Activated CD8-positive, alpha-beta memory T cell treated with anti-CD3 and anti-CD28 coated beads for 48 hours (primary cell): Measurements from ENCODE around the gene TBXA2R.
A peak's percentile ranks its signal among the peaks of the same experiment; 100 is the strongest.
"Not testable (repeated sequence)": the region's sequence is repeated elsewhere in the genome, so short reads cannot be mapped to it uniquely, and the experiment has no call there.

ENCODE experiments used
- DNase-seq, 3 experiments: peaks; one replicate each; pipeline ENCODE4 v3.0.0-alpha.2; 2020; ENCODE audit warnings: low read depth in 2 of 3, low spot score in 2 of 3

The TBXA2R gene

GRCh38 chr19:3584036-3584802, 22.5 kb downstream of the TBXA2R start:
- DNase-seq = not testable (repeated sequence)

DNA sequence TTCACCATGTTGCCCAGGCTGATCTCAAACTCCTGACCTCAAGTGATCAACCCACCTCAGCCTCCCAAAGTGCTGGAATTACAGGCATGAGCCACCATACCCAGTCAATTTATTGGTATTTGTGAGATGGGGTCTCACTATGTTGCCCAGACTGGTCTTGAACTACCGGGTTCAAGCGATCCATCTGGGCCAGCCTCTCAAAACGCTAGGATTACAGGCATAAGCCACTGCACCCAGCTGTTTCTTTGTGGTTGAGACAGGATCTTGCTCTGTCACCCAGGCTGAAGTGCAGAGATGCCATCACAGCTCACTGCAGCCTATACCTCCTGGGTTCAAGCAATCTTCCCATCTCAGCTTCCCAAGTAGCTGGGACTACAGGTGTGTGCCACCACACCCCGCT, 24.9 kb downstream of the TBXA2R start:
- not testable (repeated sequence) for DNase-seq

- DNase-seq = no peak
Observed at GRCh38 chr19:3580156-3580934, 26.3 kb downstream of the TBXA2R start.

GRCh38 chr19:3578390-3578789, 28.3 kb downstream of the TBXA2R start:
- no peak for DNase-seq

- no peak for DNase-seq
Observed at GRCh38 chr19:3577723-3578344, 28.8 kb downstream of the TBXA2R start.

DNA sequence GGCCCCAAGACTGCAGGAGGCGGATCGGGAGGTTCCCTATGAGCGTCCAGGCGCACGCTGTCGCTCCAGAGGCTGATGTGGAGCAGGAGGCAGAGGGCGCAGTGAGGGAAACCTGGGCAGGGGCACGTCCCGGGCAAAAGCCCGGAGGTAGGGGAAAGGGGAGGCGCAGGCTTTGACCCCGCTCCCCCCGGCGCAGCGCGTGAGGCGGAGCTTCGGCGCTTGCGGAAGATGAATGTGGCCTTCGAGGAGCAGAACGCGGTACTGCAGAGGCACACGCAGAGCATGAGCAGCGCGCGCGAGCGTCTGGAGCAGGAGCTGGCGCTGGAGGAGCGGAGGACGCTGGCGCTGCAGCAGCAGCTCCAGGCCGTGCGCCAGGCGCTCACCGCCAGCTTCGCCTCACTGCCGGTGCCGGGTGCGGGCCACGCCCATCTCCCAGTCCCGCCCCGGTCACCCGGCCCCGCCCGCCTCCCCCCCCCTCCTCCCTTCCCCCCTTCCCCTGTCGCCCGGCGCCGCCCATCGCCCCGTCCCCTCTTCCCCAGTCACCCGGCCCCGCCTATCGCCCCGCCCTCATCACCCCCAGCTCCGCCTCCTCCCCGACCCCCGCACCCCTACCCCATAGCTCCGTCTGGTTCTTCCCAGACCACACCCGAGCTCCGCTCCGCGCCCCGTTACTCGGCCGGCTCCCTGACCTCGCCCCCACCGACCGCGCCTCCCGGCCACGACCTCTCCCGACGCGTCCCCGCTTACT, 29.8 kb downstream of the TBXA2R start:
- DNase-seq = no peak

DNA sequence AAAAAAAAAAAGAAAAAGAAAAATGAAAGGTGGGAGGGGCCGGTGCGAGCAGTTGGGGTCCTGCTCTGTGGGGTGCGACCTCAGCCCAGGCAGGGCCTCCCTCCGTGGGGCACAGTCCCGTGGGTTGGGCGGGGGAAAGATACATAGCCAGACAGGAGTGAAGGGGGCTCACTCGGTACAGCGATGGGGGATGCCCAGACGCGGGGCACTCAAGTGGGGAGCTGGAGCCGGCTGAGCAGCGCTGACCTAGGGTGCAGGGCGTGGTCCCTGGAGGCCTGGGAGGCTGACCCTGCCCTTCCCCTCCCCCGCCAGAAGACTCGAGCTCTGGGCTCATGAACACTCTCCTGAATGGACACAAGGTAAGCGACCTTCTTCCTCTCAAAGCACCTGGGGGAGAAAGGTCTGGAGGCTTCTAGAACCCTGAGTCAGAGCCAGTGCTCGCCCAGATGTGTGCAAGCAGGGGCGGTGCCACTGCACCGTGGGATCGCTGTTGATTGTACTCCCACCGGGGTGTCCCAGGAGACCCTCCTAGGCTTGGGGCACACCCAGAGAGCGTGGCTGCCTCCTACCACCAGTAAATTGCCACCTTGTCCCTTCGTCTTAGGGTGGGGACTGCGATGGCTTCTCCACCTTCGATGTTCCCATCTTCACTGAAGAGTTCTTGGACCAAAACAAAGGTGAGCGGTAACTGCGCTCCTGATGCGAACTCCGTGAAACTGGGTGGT, 30.6 kb downstream of the TBXA2R start:
- DNase-seq = no peak

GRCh38 chr19:3575260-3575741, 31.4 kb downstream of the TBXA2R start:
- DNase-seq = no peak

GRCh38 chr19:3573858-3574637, 32.6 kb downstream of the TBXA2R start:
- DNase-seq = peak; percentile 74 to 91 (median 80)

GRCh38 chr19:3573162-3573857, 33.4 kb downstream of the TBXA2R start:
- DNase-seq = no peak

DNA sequence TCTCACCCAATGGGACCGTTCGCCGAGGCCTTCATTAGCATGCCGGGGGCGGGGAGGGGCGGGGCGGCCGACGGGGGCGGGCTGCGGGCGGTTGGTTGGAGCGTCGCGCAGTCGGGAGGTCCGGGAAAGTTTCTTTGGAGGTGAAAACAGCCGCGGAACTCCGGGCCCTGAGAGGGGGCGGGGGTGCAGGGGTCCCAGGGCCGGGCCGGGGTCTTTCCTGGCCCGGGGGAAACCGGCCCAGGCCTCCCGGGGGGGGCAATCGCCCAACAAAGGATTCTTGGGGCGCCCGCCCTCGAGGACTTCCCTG, 33.9 kb downstream of the TBXA2R start, which contains the start of gene HMG20B:
TSS of gene HMG20B (plus strand) at position 90 of the 307 bp plus-strand sequence. CDS start 366 bp downstream, outside the sequence.
- no peak for DNase-seq

- peak; percentile 91 to 99 (median 97) for DNase-seq
Observed at GRCh38 chr19:3572132-3572854, 34.4 kb downstream of the TBXA2R start.

DNA sequence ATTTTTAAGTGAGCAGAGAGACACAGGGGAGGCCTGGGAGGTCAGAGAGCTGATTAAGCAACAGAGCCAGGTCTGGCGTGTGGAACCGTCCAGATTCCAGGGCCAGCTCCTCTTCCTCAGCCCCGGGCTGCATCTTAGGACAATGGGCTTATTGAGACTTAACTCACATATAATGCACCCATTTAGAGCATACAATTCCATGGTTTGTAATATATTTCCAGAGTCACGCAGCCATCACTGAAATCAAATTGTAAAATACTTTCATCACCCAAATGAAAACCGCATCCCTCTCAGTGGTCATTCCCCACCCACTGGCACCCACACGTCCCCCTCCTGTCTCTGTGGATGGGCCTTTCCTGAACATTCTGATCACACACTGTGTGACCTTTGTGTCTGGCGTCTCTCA, 36.1 kb downstream of the TBXA2R start:
- DNase-seq = no peak

DNA sequence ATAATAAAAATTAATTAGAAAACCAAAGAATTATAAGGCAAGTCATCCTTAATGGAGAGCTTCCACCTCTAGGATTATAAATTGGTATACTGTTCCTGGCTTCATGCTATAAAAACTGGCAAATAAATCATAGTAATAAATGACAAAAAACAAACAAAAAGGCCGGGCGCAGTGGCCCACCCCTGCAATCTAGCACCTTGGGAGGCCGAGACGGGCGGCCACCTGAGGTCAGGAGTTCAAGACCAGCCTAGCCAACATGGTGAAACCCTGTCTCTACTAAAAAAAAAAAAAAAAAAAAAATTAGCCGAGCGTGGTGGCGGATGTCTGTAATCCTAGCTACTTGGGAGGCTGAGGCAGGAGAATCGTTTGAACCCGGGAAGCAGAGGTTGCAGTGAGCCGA, 36.6 kb downstream of the TBXA2R start:
- not testable (repeated sequence) for DNase-seq

DNA sequence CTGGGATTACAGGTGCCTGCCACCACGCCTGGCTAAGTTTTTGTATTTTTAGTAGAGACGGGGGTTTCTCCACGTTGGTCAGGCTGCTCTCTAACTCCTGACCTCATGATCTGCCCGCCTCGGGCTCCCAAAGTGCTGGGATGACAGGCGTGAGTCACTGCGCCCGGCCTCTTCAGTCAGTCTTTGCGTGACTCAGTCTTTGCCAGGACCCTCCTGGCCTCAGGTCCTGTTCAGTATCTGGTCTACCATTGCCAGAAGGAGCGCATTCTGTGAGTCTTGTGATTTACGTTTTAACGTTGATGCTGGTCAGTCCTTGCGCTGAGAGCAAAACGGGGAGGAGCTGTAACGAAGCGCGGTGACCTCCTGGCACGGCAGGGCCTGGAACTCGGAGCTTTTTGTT, 41.5 kb downstream of the TBXA2R start:
- DNase-seq = no peak

DNA sequence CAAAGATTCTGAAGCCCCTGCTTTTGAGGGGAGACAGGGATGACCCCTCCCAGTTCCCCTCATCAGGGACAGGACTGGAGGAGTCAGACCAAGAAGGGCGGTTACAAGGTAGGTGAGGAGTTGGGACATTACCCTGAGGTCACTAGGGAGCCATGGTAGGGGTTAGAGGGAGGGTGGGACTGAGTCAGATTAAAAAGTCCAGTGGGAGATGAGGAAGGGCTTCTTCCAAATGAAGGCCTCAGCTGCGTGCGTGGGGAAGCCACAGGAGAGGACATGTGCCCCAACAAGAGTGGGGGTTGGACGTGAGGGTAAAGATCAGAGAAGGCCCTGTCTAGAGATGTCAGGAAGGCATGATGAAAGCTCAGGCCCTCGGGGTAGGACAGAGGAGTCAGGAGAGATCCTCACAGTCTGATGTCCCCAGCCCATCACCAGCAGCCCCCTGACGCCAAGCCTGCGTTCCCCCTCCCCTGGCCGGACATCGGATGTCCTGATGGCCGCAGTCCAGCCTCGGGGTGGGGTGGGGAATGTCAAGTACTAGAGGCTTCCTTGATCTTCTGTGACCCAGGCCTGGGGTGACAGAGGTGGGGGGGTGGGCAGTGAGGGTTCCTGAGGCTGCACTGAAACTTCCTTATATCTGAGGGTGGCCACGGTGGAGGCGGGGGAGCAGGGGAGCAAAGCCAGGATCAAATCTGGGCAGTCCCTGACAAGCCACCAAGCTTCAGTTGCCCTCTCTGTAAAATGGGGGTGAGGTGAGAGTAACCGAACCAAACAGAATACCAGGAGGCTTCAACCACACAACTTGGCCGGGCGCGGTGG, 42.8 kb downstream of the TBXA2R start:
- no peak for DNase-seq

GRCh38 chr19:3557461-3558248, 49.0 kb downstream of the TBXA2R start, which contains the start of gene MFSD12:
Gene MFSD12, minus strand, starts transcription at chr19:3557586. Its CDS starts 183 bp downstream, at chr19:3557403.
- DNase-seq = peak; percentile 79 to 93 (median 92)
